HG03432 (cell line): ENCODE results near the gene IL4.

Experiments used
- ATAC-seq: cut with Tn5 transposase; IDR thresholded peaks from one replicate; pipeline ENCODE4 v1.9.1; 2021; ENCODE audit warnings: mild to moderate bottlenecking, moderate library complexity; ENCODE audit not compliant: unreplicated experiment

IL4 gene

GRCh38 chr5:132657676-132658380 is 16.0 kb upstream of the IL4 start, which contains the start of gene IL13:
IL13 (plus strand) TSS chr5:132658173; CDS start chr5:132658187, 14 bp downstream.
- ATAC-seq = no peak

- no peak for ATAC-seq
Measured at GRCh38 chr5:132658381-132659302, 15.1 kb upstream of the IL4 start.

DNA sequence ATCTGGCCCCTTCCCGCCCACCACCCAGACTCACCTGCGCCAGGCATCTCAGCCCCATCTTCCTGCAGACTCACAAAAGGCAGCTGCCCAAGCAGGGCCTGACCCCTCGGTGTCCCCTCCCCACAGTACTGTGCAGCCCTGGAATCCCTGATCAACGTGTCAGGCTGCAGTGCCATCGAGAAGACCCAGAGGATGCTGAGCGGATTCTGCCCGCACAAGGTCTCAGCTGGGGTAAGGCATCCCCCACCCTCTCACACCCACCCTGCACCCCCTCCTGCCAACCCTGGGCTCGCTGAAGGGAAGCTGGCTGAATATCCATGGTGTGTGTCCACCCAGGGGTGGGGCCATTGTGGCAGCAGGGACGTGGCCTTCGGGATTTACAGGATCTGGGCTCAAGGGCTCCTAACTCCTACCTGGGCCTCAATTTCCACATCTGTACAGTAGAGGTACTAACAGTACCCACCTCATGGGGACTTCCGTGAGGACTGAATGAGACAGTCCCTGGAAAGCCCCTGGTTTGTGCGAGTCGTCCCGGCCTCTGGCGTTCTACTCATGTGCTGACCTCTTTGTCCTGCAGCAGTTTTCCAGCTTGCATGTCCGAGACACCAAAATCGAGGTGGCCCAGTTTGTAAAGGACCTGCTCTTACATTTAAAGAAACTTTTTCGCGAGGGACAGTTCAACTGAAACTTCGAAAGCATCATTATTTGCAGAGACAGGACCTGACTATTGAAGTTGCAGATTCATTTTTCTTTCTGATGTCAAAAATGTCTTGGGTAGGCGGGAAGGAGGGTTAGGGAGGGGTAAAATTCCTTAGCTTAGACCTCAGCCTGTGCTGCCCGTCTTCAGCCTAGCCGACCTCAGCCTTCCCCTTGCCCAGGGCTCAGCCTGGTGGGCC is 13.9 kb upstream of the IL4 start:
- ATAC-seq = no peak

DNA sequence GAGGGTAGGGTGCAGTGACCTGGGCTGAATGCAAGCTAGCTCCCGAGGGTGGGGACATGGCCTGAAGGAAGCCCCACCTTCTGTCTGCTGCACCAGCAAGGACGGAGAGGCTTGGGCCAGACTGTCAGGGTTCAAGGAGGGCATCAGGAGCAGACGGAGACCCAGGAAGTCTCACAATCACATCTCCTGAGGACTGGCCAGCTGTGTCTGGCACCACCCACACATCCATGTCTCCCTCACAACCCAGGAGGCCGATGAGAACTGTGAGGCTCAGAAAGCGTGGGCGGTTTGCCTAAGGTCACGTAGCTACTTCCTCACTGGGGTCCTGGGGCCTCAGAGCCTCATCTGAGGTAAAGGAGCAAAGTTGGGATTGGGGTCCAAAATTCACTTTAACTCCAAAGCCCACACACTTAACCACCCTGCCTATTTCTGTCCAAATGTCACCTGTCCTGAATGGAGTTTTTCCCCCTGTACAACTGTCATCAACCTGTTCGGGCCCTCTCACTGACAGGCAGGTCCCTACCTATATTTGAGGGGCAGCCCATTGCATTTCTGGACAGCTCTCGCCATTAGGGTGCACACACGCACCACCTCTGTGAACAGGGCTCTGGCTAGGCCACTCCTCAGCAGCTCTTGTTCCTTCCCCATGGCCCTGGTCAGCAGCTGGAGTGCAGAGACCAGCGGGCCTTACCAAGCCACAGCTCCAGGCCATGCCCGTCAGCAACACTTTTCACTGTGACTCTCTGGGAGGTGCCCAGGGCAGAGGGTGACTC is 12.4 kb upstream of the IL4 start:
- no peak for ATAC-seq

DNA sequence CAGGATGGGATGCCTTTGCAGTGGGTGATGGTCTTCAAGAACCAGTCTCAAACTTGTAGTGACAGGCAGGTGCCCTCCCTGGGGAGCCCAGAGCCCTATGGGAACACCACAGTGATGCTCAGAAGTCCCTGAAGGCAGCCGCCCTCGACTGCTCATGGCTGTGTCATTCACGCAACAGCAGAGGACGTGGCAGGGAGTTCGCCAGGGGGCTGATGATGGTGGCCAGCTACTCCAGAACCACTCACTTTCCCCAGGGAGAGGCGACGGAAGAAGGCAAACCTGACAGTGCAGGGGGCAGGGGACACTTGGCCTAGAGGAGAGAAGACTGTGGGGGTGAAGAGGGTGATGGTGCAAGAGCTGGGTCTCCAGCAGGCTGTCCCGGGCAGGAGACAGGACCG is 11.8 kb upstream of the IL4 start:
- ATAC-seq = no peak

GRCh38 chr5:132662925-132663770 is 10.6 kb upstream of the IL4 start:
- ATAC-seq = peak; percentile 63

- ATAC-seq = peak; percentile 46
Measured at GRCh38 chr5:132663771-132664695, 9.8 kb upstream of the IL4 start.

- no peak for ATAC-seq
Measured at GRCh38 chr5:132664696-132665209, 9.0 kb upstream of the IL4 start.

GRCh38 chr5:132665574-132666080 is 8.2 kb upstream of the IL4 start:
- ATAC-seq = no peak

GRCh38 chr5:132666310-132667123 is 7.3 kb upstream of the IL4 start:
- ATAC-seq = no peak

GRCh38 chr5:132667309-132667708 is 6.5 kb upstream of the IL4 start:
- no peak for ATAC-seq

DNA sequence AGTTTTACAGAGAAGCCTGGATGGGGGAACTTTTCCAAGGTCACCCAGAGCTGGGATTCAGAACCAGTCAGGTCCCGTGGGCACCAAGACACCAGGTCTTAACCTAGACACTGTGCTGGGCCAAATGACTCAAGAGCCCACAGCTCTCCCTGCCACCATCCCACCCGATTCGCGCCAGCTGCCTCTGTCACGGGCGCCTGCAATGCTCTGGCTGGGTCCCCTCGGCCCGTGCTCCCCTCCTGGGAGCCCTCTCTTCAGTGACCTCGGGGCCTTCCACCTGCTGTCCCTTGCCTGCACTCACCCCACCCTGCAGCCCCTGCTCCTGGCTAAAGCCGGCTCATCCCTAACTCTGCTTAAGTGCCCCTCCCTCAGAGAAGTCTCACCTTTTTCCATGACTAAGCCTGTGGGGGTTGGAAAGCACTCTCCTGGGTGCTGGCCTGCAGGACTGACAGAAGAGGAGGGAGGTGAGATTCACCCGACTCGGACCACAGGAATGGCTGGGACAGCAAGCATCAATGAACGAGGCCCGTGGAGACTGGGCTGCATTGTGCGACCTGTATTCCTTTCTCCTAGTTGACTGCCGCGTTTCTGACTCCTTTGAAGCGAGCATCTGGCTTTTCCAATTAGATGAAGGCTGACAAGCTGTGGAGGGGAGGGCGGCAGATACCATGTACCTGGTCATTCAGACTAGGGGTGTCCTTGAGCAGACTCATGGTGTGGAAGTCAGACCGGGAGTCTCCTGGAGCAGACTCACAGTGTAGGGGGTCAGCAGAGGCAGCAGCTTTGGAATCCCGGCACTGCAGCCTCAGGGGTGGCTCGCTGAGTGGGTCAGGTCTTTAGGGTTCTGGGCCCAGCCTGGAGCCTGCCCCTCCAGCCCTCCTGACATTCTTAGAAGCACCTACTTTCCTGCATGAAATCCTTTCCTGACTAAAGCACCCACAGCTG is 5.8 kb upstream of the IL4 start:
- no peak for ATAC-seq

DNA sequence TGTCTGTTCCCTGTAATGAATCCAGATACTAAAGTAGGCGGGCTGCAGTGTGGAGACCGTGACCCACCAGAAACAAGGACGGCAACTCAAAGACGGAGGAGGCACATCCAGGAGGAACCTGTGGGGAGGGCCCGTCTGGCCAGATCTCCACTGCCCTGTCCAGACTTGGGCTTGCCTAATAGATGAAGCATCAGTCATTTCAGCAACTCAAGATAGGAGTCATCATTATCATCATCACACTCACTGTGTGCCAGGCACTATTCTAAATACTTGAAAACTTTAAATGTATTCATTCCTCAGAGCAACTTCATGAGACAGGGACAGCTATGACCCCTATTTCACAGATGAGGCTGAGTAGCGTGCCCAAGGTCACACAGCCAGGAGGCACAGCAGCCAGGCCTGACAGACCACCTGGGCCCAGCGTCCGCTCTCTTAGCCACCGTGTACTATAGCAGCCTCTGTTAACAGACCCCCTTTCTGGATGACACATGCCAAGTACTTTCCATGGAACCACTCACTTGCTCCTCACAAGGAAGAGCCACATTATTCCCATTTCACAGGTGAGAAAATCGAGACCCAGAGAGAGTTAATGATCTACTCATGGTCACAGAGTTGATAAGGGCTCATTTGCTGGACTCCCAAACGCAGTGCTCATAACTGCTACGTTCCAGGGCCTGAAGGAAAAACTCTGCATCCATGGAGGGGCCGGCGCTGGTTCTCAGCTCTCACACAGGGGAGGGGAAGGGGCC is 4.9 kb upstream of the IL4 start:
- no peak for ATAC-seq

DNA sequence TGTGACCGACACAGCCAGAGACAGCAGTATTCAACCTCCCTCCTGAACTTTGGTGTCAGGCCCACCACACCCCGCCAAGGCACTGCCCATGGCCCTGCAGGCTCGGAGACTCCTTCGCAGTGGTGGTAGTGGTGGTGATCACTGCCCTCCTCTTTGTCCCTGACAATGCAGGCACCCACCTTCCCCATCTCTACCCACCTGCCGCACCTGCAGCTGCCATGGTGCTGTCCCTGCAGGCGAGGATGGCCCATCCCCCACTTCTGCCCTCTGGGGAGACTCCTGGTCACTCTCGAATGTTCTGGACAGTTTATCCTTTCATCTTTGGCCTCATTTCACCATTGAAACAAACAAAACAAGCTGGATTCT is 4.4 kb upstream of the IL4 start:
- ATAC-seq = no peak
